ENCODE measurements around the gene SEC14L1.
A peak's percentile ranks its signal among the peaks of the same experiment; 100 is the strongest.

DNA sequence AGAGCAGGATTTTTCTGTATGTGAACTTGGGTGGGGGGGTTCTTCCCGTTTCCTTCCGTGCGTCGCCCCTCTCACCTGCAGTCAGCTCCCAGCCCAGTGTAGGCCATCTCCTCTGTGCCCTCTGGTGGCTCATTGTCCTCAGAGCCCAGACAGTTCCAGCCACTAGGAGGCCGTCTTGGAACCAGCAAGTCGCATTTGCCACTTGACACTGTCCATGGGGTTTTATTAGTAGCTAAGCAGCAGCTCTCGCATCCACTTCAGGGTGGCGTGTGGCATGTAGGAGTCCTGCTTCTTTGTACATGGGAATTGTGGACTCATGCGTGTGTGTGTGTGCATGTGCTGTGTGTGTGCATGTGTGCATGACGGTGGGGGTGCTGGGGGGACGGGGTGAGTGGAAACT lies 74.0 kb downstream of the SEC14L1 start:
- TF ChIP-seq, protein P1, sequence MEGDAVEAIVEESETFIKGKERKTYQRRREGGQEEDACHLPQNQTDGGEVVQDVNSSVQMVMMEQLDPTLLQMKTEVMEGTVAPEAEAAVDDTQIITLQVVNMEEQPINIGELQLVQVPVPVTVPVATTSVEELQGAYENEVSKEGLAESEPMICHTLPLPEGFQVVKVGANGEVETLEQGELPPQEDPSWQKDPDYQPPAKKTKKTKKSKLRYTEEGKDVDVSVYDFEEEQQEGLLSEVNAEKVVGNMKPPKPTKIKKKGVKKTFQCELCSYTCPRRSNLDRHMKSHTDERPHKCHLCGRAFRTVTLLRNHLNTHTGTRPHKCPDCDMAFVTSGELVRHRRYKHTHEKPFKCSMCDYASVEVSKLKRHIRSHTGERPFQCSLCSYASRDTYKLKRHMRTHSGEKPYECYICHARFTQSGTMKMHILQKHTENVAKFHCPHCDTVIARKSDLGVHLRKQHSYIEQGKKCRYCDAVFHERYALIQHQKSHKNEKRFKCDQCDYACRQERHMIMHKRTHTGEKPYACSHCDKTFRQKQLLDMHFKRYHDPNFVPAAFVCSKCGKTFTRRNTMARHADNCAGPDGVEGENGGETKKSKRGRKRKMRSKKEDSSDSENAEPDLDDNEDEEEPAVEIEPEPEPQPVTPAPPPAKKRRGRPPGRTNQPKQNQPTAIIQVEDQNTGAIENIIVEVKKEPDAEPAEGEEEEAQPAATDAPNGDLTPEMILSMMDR (IDR thresholded peaks at IDR 0.05): peak in 4 of 6 experiments; percentile 15 to 78 (median 65)
- TF ChIP-seq POLR2A (IDR thresholded peaks at IDR 0.05): no peak
